Measurements from ENCODE around the gene DUSP14.
"Not testable (repeated sequence)": the region's sequence is repeated elsewhere in the genome, so short reads cannot be mapped to it uniquely, and the experiment has no call there.

Gene DUSP14

DNA sequence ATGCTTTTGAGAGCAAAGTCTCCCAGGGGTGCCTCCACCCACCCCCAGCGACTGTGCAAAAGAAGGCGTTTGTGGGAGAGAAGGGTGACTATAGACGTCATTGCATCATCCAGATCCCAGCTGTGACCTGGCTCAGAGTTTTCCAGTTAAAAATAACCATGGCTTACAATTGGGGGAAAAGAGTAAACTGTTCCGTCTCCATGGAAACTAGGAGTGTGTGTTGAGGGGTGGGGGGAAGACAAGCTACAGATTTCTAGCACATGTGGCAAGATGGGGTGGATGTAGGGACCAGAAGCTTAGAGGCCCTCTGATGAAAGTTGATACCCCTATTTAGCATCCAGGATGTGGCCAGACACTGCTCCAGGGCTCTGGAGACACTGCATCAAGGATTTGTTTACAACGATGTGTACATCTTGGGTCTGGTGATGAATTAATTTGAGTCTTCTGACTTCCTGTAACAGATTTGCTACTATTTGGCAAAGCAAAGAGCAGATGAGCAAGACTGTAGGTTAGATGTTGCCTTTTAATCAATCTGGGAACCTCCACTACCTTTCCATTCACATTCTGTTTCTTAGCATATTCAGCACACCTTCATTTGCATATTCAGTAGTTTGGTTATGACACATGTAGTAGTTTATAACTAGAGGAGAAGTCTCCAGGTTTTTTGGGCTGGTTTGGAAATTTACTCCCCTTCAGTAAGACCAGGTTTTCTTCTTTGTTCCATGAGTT, 6.2 kb upstream of the DUSP14 start:
- no peak for DNase-seq (ENCODE audit: low read depth, low spot score)

GRCh38 chr17:37485938-37486570, 3.6 kb upstream of the DUSP14 start:
- DNase-seq (ENCODE audit: low read depth, low spot score): no peak

DNA sequence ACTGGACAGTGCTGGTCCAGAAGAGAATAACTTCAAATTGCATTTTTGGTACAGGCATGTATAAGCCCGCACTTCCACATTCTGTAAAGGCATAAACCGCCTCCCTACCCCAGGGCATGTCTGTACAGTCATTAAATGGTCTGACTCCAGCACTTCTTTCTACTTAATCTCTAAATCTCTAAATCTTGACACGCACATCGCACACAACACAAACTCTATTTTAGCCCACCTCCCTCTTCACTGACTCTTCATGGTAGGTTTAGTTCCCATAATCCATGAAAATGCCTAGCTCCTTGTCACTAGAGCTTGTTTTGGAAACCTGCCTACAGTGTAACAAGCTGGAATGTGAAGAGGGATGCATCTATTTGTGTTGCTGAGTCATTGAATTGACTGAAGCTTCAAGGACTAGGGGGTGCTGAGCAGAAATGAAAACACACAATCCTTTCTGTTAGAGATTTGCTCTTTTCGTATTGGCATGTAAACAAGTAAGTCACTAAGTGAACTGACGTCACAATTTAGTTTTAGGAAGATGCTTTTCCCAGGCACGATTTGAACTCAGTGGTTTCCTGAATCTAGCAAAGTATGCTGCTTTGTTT, 1.6 kb upstream of the DUSP14 start:
- peak; percentile 85 for DNase-seq (ENCODE audit: low read depth, low spot score)

DNA sequence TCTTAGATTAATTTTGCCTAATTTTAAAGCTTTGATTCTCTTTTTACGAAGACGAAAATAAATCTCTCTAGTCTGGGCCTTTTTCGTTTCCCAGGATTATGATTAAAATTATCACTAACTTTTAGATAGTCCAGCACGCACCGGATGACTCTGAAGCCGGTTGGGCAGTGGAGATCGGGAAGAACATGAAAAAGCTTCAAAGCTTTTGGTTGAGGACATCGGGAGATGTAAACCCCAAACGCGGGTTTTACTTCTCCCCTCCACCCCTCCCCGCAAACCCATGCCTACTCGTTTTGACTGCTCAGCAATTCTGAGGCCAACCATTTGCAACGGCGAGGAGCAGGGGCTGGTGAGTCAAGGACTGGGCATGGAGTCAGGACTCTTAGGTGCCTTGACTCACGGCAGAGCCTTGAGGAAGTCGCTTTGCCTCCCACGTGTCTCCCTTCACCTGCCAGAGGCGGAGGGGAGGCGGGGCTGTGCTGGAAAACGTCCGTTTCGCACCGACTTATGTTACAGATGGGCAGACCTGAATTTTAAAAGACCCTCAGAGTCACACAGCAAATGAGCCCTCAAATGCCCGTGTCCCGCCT, 989 bp upstream of the DUSP14 start:
- DNase-seq (ENCODE audit: low read depth, low spot score): no peak

- DNase-seq (ENCODE audit: low read depth, low spot score): no peak
Observed at GRCh38 chr17:37490022-37490587, 414 bp downstream of the DUSP14 start.

GRCh38 chr17:37490638-37491614, 1.2 kb downstream of the DUSP14 start:
- DNase-seq (ENCODE audit: low read depth, low spot score): no peak

DNA sequence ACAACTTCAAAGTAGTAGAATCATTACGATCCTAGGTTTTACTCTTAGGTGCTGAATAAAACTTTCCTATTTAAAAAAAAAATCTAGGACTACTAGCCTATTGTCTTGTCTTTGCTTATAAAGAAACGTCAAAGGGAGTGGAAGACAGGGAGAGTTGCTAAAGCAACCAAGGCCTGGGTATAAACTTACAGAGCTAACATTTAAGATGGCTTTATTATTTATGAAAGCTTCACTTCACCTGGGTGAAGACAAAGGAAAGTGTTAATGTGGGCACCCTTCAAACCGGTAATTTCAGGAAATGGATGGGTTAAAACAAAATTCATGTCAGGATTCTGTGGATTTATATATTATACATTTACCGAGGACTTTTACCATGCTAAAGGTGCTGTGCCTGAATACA, 2.5 kb downstream of the DUSP14 start:
- DNase-seq (ENCODE audit: low read depth, low spot score): no peak

- no peak for DNase-seq (ENCODE audit: low read depth, low spot score)
Observed at GRCh38 chr17:37493249-37494027, 3.7 kb downstream of the DUSP14 start.

DNA sequence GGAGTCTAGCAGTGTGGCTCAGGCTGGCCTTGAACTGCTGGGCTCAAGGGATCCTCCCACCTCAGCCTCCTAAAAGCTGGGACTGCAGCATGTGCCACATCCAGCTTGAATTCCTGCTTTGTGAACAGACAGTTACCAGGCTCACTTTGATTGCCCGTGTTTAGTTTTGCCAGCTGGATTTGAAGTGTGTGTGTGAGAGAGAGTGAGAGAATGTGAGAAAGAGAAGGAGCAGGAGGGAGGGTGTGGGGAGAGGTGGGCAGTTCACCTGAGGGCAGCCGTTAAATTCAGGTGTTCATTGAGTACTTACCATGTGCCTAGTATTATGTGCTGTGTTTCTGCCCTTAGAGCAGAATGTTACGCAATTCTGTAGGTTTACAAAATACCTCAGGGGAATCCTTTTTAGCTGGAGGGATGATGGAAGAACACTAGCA, 4.7 kb downstream of the DUSP14 start:
- DNase-seq (ENCODE audit: low read depth, low spot score): no peak

- DNase-seq (ENCODE audit: low read depth, low spot score): no peak
Observed at GRCh38 chr17:37494971-37495370, 5.3 kb downstream of the DUSP14 start.

- no peak for DNase-seq (ENCODE audit: low read depth, low spot score)
Observed at GRCh38 chr17:37500378-37500777, 10.7 kb downstream of the DUSP14 start.

DNA sequence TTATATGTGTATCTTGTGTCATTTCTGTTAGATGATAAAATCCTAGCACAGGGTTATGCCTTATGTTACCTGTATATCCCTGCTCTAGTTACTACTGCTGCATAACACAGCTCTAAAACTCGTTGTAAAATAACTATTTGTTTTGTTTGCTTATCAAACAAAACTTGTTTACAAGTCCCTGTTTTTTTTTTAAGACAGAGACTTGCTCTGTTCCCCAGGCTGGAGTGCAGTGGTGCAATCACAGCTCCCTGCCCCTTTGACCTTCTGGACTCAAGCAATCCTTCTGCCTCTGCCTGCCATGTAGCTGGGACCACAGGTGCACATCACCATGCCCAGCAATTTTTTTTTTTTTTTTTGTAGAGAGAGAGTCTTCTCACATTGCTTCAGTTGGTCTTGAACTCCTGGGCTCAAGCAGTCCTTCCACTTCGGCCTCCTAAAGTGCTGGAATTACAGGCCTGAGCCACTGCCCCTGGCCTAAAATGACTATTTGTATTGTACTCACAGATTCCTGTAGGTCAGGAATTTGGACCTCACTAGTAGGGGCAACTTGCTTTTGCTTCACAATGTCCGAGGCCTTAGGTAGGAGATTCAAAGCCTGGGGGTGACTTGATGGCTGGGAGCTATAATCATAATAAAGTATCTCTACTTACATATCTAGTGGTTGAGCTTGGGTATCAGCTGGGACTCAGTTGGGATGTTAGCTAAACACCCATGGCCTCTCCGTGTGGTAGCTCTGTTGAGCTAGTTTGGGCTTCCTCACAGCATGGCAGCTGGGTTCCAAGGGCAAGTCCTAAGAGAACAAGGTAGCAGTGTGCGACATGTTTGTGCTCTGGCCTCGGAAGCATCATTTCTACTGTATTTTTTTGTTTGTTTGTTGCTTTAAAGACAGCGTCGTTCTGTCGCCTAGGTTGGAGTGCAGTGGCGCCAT, 12.6 kb downstream of the DUSP14 start:
- DNase-seq (ENCODE audit: low read depth, low spot score): no peak

DNA sequence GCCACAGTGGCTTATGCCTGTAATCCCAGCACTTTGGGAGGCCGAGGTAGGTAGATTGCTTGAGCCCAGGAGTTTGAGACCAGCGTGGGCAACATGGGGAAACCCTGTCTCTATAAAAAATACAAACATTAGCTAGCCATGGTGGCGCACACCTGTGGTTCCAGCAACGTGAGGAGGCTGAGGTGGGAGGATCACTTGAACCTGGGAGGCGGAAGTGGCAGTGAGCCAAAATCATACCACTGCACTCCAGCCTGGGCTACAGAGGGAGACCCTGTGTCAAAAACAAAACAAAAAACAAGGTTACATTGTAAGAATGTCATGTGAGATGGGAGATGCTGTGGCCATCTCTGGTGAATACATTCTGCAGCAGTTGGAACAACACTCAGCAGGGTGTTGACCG, 13.5 kb downstream of the DUSP14 start:
- no peak for DNase-seq (ENCODE audit: low read depth, low spot score)

DNA sequence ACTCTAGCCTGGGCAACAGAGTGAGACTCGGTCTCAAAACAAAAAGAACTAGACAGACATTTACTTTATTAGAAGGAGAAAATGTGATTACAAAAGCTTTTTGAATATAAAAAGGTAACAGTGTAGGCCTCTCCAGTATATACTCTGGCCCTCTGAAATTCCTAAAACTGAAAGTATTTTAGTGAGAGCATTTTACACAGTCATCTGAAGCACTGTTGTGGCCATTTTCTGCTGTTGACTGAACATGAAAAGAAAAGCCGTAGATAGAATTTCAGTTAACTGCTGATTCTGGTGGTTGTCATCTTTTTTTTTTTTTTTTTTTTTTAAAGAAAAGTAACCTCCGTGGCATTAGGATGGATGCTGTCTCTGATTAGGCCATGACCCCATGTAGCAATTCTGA, 15.6 kb downstream of the DUSP14 start:
- DNase-seq (ENCODE audit: low read depth, low spot score): no peak

DNA sequence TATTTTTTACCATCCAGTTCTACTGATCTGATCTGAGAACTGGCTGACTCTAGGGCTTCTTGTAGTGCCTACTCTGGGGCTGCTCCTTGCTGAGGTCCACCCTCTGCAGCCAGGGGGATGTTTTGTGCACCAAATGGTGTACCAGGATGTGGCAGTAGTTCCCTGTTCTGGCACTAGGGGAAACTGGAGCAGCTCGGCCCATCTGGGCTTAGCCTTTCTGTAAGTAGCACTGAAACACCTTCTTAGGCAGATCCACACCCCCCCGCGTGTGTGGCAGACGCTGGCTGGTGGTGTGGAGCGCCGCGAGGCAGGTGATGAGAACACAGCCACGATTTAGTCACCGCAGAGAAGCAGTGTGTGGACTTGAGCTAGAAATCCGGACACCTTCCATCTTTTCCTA, 17.0 kb downstream of the DUSP14 start:
- DNase-seq (ENCODE audit: low read depth, low spot score): no peak

GRCh38 chr17:37507111-37507510, 17.4 kb downstream of the DUSP14 start:
- no peak for DNase-seq (ENCODE audit: low read depth, low spot score)

- DNase-seq (ENCODE audit: low read depth, low spot score): no peak
Observed at GRCh38 chr17:37510056-37510455, 20.4 kb downstream of the DUSP14 start.

GRCh38 chr17:37511642-37512041, 22.0 kb downstream of the DUSP14 start:
- not testable (repeated sequence) for DNase-seq (ENCODE audit: low read depth, low spot score)

- DNase-seq (ENCODE audit: low read depth, low spot score): no peak
Observed at GRCh38 chr17:37512442-37513068, 22.9 kb downstream of the DUSP14 start.

All from smooth muscle cell of the brain vasculature (primary cell).